ENCODE data around the gene SCMH1.

DNA sequence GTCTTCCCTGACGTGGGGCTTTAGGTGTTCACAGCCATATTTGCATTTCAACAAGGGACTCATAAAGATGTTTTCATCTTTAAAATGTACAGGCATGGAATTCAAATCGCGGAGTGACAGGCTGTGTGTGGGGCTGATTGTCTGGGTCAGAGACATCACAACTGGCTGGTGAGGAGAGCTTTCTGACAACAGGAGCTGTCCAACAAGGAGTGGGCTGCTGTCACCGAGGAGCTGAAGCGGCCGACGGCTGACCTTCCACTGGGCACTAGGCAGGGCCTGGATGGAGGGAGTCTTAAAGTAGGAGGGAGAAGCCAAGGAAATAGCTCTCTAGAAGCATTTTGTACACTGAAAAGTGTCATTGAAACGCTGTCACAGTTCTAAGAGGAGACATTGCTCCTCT, 30.5 kb upstream of the SCMH1 start:
- TF ChIP-seq, protein P1, sequence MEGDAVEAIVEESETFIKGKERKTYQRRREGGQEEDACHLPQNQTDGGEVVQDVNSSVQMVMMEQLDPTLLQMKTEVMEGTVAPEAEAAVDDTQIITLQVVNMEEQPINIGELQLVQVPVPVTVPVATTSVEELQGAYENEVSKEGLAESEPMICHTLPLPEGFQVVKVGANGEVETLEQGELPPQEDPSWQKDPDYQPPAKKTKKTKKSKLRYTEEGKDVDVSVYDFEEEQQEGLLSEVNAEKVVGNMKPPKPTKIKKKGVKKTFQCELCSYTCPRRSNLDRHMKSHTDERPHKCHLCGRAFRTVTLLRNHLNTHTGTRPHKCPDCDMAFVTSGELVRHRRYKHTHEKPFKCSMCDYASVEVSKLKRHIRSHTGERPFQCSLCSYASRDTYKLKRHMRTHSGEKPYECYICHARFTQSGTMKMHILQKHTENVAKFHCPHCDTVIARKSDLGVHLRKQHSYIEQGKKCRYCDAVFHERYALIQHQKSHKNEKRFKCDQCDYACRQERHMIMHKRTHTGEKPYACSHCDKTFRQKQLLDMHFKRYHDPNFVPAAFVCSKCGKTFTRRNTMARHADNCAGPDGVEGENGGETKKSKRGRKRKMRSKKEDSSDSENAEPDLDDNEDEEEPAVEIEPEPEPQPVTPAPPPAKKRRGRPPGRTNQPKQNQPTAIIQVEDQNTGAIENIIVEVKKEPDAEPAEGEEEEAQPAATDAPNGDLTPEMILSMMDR (IDR thresholded peaks at IDR 0.05) = no peak
- TF ChIP-seq POLR2AphosphoS5 (IDR thresholded peaks at IDR 0.05) (no peak), POLR2A (IDR thresholded peaks at IDR 0.05) (no peak), EP300 (IDR thresholded peaks at IDR 0.05) (no peak)
